ENCODE measurements around the gene CDH23. TPM values are rescaled to one million over a fixed set of nuclear protein-coding genes. Genes with fewer than 3 reads are reported as not detected.

CDH23 gene
- total RNA-seq, 2 donors from 2014 or later: 3.9 to 74.8 TPM

DNA sequence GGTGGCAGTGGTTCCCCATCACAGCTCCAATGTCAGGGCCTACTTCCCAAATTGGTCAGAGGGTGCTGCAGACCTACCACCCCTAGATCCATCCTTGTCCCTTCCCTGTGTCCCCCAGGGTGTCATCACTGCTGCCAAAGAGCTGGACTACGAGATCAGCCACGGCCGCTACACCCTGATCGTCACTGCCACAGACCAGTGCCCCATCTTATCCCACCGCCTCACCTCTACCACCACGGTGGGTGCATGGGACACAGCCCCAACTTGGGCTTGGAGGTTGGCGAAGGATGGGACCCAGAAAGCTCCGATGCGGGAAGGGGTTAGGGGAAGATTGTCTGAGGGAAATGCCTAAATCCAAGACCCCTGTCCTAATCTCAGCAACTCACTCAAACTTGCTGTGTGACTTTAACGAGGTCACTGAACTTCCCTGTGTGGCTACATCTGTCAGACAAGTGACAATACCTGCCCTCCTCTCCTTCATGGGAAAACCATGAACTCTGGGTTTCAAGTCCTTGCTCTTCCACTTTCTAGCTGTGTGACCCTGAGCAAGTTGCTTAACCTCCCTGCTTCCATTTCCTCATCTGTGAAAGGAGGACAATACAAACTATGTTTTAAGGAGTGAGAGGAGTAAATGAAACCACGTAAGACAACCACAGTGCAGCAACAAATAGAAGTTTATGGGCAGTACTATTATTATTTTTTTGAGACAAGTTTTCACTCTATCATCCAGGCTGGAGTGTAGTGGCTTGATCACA is 381.5 kb downstream of the CDH23 start:
- no peaks in the 10 kb centered on the region for H3K9me3 ChIP-seq
- 78% methylated on average over 11 of the region's 11 CpGs for WGBS
- H3K36me3 ChIP-seq: no peaks in the 10 kb centered on the region
- H3K4me3 ChIP-seq: no peak overlapping the region
- H3K27ac ChIP-seq: no peak overlapping the region
- no peak for DNase-seq (ENCODE audit: low spot score)
- intact Hi-C loops (cut with DNase I): no loop called here
- no peaks in the 10 kb centered on the region for H3K27me3 ChIP-seq (replicated peaks; ENCODE audit: insufficient read depth)
- H3K4me1 ChIP-seq (replicated peaks): no peaks in the 10 kb centered on the region
- TF ChIP-seq POLR2AphosphoS5 (IDR thresholded peaks at IDR 0.05) (no peak), POLR2A (IDR thresholded peaks at IDR 0.05) (no peak)
- TF ChIP-seq, protein P1, sequence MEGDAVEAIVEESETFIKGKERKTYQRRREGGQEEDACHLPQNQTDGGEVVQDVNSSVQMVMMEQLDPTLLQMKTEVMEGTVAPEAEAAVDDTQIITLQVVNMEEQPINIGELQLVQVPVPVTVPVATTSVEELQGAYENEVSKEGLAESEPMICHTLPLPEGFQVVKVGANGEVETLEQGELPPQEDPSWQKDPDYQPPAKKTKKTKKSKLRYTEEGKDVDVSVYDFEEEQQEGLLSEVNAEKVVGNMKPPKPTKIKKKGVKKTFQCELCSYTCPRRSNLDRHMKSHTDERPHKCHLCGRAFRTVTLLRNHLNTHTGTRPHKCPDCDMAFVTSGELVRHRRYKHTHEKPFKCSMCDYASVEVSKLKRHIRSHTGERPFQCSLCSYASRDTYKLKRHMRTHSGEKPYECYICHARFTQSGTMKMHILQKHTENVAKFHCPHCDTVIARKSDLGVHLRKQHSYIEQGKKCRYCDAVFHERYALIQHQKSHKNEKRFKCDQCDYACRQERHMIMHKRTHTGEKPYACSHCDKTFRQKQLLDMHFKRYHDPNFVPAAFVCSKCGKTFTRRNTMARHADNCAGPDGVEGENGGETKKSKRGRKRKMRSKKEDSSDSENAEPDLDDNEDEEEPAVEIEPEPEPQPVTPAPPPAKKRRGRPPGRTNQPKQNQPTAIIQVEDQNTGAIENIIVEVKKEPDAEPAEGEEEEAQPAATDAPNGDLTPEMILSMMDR (IDR thresholded peaks at IDR 0.05): no peak

DNA sequence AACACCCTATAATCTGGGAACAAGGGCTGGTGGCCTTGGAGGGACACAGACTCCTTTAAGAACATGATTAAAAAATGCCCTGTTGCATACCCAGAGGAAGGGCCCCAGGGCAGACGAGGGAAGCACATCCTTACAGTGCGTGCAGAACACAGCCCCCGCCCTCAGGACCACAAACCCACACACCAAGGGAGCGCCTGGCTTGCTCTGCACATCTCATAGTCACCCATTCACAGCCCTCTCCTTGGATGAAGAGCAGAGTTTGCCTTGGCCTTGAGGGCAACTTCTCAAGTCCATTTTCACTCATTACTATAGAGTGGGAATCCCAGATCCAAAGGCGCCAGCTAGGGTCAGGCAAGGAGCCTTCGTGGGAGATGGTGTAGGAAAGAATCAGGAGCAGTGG is 382.9 kb downstream of the CDH23 start:
- H3K4me1 ChIP-seq (replicated peaks): no peaks in the 10 kb centered on the region
- no peak overlapping the region for H3K4me3 ChIP-seq
- no peaks in the 10 kb centered on the region for H3K27me3 ChIP-seq (replicated peaks; ENCODE audit: insufficient read depth)
- no peaks in the 10 kb centered on the region for H3K36me3 ChIP-seq
- TF ChIP-seq, protein P1 (IDR thresholded peaks at IDR 0.05): no peak
- TF ChIP-seq POLR2A (IDR thresholded peaks at IDR 0.05): no peak
- TF ChIP-seq POLR2AphosphoS5 (IDR thresholded peaks at IDR 0.05): no peak
- intact Hi-C loops (cut with DNase I): no loop called here
- WGBS: 87% methylated on average over 6 of the region's 6 CpGs
- no peak overlapping the region for H3K27ac ChIP-seq
- H3K9me3 ChIP-seq: no peaks in the 10 kb centered on the region
- DNase-seq (ENCODE audit: low spot score): no peak

DNA sequence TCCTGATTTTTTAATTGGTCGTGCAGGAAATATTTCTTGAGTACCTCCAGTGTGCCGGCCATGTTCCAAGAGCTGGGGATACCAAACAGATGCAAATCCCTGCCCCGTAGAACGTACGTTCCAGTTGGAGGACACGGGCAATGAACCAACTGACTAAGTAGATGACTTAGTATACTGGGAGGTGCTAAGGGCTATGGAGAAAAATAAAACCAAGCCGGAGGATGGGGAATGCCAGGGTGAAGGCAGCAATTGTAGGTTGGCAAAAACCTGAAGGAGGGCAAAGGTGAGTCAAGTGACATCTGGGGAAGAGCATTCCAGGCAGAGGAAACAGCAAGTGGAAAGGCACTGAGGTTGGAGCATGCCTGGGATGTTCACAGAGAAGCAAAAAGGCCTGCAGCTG is 383.4 kb downstream of the CDH23 start:
- TF ChIP-seq, protein P1 (IDR thresholded peaks at IDR 0.05): no peak
- TF ChIP-seq POLR2A (IDR thresholded peaks at IDR 0.05) (no peak), POLR2AphosphoS5 (IDR thresholded peaks at IDR 0.05) (no peak)
- 90% methylated on average over 7 of the region's 7 CpGs for WGBS
- H3K36me3 ChIP-seq: no peaks in the 10 kb centered on the region
- no peaks in the 10 kb centered on the region for H3K27me3 ChIP-seq (replicated peaks; ENCODE audit: insufficient read depth)
- no peak overlapping the region for H3K27ac ChIP-seq
- no peaks in the 10 kb centered on the region for H3K4me1 ChIP-seq (replicated peaks)
- intact Hi-C loops (cut with DNase I): no loop called here
- no peaks in the 10 kb centered on the region for H3K9me3 ChIP-seq
- DNase-seq (ENCODE audit: low spot score): no peak
- H3K4me3 ChIP-seq: no peak overlapping the region

DNA sequence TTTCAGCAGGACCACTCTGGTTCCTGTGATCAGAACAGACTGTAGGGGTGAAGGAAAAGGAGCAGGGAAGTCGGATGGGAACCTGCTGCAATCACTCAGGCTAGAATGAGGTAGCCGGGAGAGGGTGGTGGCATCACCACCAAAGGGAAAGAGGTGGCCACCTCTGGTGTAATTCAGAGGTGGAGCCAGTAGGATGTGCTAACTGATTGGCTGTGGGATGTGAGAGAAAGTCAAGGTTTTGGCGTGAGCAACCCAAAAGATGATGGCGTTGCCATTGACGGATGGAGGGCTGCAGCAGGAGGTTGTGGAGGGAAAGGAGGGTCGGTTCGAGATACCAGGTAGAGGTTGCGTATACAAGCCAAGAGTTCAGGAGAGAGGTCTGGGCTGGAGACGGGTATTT is 384.0 kb downstream of the CDH23 start:
- Histone ChIP-seq H3K27ac (no peak overlapping the region), H3K4me1 (replicated peaks) (no peaks in the 10 kb centered on the region), H3K4me3 (no peak overlapping the region), H3K27me3 (replicated peaks; ENCODE audit: insufficient read depth) (no peaks in the 10 kb centered on the region), H3K36me3 (no peaks in the 10 kb centered on the region), H3K9me3 (no peaks in the 10 kb centered on the region)
- no peak for DNase-seq (ENCODE audit: low spot score)
- TF ChIP-seq POLR2AphosphoS5 (IDR thresholded peaks at IDR 0.05): no peak
- TF ChIP-seq, protein P1 (IDR thresholded peaks at IDR 0.05): no peak
- no peak for TF ChIP-seq POLR2A (IDR thresholded peaks at IDR 0.05)
- 88% methylated on average over 9 of the region's 9 CpGs for WGBS
- intact Hi-C loops (cut with DNase I): no loop called here
